K562 (cell line): Measurements from ENCODE around the gene PPP1R13L. TPM values are rescaled to one million over a fixed set of nuclear protein-coding genes. Genes with fewer than 3 reads are reported as not detected.

ENCODE experiments used
- CEBPG ChIP-seq, 3 experiments: fragments of 200-800 bp in 1 of 3; sonication (Bioruptor generic) in 1 of 3; sonication (generic) in 1 of 3; formaldehyde crosslinking in 1 of 3; IDR thresholded peaks in 2 of 3; conservative IDR thresholded peaks in 1 of 3; 2 replicates each; pipeline versions ENCODE4 v1.6.1 to v1.8.0; 2016 to 2022; ENCODE audit warnings: missing compliant biosample characterization in 2 of 3, missing genetic modification characterization in 2 of 3, mild to moderate bottlenecking in 1 of 3, missing genetic modification reagents in 1 of 3
- CREB1 ChIP-seq, 2 experiments: sonication (generic) in 1 of 2; formaldehyde crosslinking in 1 of 2; IDR thresholded peaks; 2 replicates each; pipeline versions ENCODE4 v1.6.1 to v1.8.0; 2012 to 2022; ENCODE audit warnings: inconsistent platforms in 1 of 2, mild to moderate bottlenecking in 1 of 2, missing genetic modification reagents in 1 of 2, moderate library complexity in 1 of 2
- CREBBP ChIP-seq: IDR thresholded peaks from one replicate; pipeline ENCODE4 v1.6.1; 2012; ENCODE audit warnings: low read depth, mild to moderate bottlenecking, control low read depth, inconsistent platforms, low read length
- EP300 ChIP-seq: IDR thresholded peaks from 2 replicates; pipeline ENCODE4 v1.6.1; 2012; ENCODE audit warnings: low read length, improper control_type of control experiment
- ESRRB ChIP-seq: fragments of 250-450 bp; sonication (Bioruptor Pico); IDR thresholded peaks from 2 replicates; pipeline ENCODE4 v1.5.0; 2020; ENCODE audit warnings: mild to moderate bottlenecking, moderate library complexity, borderline replicate concordance
- GABPA ChIP-seq: fragments of 200-800 bp; sonication (Bioruptor generic); conservative IDR thresholded peaks from 2 replicates; pipeline ENCODE4 v1.6.1; 2016; ENCODE audit warnings: low read depth, missing genetic modification characterization, missing compliant biosample characterization
- KDM1A ChIP-seq, 2 experiments: fragments of 450-650 bp; IDR thresholded peaks; 2 replicates each; pipeline ENCODE4 v1.6.1; 2016; ENCODE audit warnings: mild to moderate bottlenecking in 2 of 2
- NCOA4 ChIP-seq: fragments of 450-650 bp; IDR thresholded peaks from 2 replicates; pipeline ENCODE4 v1.6.1; 2018; ENCODE audit warnings: mild to moderate bottlenecking; ENCODE audit not compliant: partially characterized antibody
- RCOR1 ChIP-seq, 2 experiments: IDR thresholded peaks; 2 replicates each; pipeline ENCODE4 v1.6.1; 2012; ENCODE audit warnings: low read depth in 2 of 2, low read length in 2 of 2, borderline replicate concordance in 1 of 2, improper control_type of control experiment in 1 of 2
- SMAD4 ChIP-seq: fragments of 250-450 bp; sonication (Bioruptor Pico); conservative IDR thresholded peaks from 2 replicates; pipeline ENCODE4 v1.8.0; 2021; ENCODE audit warnings: inconsistent platforms, mild to moderate bottlenecking, moderate library complexity
- SNIP1 ChIP-seq: fragments of 450-650 bp; IDR thresholded peaks from 2 replicates; pipeline ENCODE4 v1.7.1; 2017; ENCODE audit warnings: low read depth, mild to moderate bottlenecking
- SREBF2 ChIP-seq: sonication (generic); formaldehyde crosslinking; IDR thresholded peaks from 2 replicates; pipeline ENCODE4 v1.4.0; 2020; ENCODE audit warnings: mild to moderate bottlenecking, missing genetic modification reagents
- TEAD1 ChIP-seq, 2 experiments: fragments of 450-650 bp in 1 of 2; sonication (generic) in 1 of 2; formaldehyde crosslinking; IDR thresholded peaks; 2 replicates each; pipeline versions ENCODE4 v1.4.0 to v1.8.0; 2020 to 2022; ENCODE audit warnings: mild to moderate bottlenecking in 2 of 2, missing genetic modification reagents in 1 of 2
- ZNF175 ChIP-seq: fragments of 200-800 bp; sonication (Bioruptor generic); IDR thresholded peaks from 2 replicates; pipeline ENCODE4 v1.6.1; 2016; ENCODE audit warnings: low read depth, mild to moderate bottlenecking, missing genetic modification characterization, missing compliant biosample characterization
- ZNF408 ChIP-seq: fragments of 250-450 bp; sonication (Bioruptor Pico); IDR thresholded peaks from 2 replicates; pipeline ENCODE4 v1.4.0; 2020; ENCODE audit warnings: low read depth, mild to moderate bottlenecking, moderate library complexity
- polyA plus RNA-seq, 8 experiments: library from polyadenylated mRNA; depleted of rRNA in 4 of 8; stranded (reverse) in 5 of 8; unstranded in 3 of 8; fragments of >200 nt; fragmentation: Nextera tagmentation in 2 of 8; fragmentation: Illumina TruSeq in 1 of 8; extraction: Ambion mirVana in 2 of 8; extraction: Trizol in 1 of 8; gene quantifications; 2 replicates each; pipeline versions ENCODE4 v1.2.1 to v1.2.3, GENCODE V29; 2011 to 2014; ENCODE audit warnings: inconsistent platforms in 1 of 8, missing spikeins in 1 of 8
- total RNA-seq, 7 experiments: library from RNA; depleted of rRNA in 6 of 7; stranded (reverse); fragments of >200 nt in 6 of 7; fragmentation: Illumina TruSeq in 2 of 7; extraction: Trizol in 2 of 7; gene quantifications; 2 replicates each; pipeline versions ENCODE4 v1.2.1 to v1.2.3, GENCODE V29; 2011 to 2021; ENCODE audit warnings: low replicate concordance in 1 of 7
- TF ChIP-seq, protein P1 (sequence below): sonication (generic); formaldehyde crosslinking; IDR thresholded peaks from 2 replicates; pipeline ENCODE4 v1.8.0; 2023; ENCODE audit warnings: mild to moderate bottlenecking, missing genetic modification reagents

PPP1R13L gene
- total and polyA plus RNA-seq, 9 of the 15 experiments (the other 6 are each of a cell fraction or from before 2014, with no cell fraction given), result 0.32 to 6.7 (median 2.0) TPM

DNA sequence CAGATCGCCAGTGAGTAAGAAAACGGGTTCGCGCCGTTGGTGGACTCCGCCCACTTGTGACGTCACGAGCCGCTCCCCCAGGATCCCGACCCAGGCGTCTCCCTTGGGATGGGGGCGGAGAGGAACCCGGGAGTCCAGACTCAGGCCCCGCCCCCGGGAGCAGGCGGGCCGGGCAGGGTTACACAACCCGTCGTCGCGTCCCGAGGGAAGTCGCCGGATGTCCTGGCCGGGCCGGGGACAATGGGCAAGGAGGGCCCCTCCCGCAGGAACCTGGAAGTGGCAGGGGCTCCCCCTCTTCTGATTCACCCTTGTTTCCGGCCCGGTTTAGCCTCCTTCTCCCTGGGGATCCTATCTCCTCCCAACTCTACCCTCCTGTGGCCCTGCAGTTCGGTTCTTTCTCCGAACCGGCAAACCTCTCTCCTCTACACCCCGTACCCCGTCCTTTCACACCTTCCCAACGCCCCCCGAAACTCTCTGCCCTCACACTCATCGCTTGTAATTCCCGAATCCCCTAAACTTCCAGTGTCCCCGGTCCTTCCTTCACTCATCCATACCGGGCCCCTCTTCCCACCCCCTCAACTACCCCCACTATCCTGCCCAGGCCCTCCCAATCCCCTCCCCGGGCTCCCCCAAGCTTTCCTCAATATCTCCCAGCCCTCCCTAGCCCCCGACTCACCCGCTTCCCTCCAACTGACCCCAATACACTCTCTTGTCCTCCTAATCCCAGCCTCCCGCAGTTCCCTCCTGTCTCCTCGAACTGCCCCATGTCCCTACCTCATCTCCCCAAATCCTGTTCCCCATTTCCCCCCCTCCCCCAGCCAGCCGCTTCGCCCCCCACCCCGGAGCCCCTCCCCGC is 38.8 kb upstream of the PPP1R13L start (continued):
- TF ChIP-seq TEAD1 (CRISPR knock-in tag; IDR thresholded peaks at IDR 0.05), result peak in 1 of 2 experiments; percentile 19; a peak in 1 of 4 replicates
- peak; percentile 80 for TF ChIP-seq CREB1 (IDR thresholded peaks at IDR 0.05)
- TF ChIP-seq CREB1 (CRISPR knock-in tag; IDR thresholded peaks at IDR 0.05), result peak; percentile 92
- TF ChIP-seq RCOR1 (IDR thresholded peaks at IDR 0.05; ENCODE audit: borderline replicate concordance in 1 of 2, low read depth in 2 of 2, low read length in 2 of 2), result no peak
- TF ChIP-seq ESRRB, result no peak
- no peak for TF ChIP-seq NCOA4
- no peak for TF ChIP-seq SREBF2 (CRISPR knock-in tag)
- no peak for TF ChIP-seq CREBBP
- no peak for TF ChIP-seq ZNF175 (CRISPR knock-in tag)
- TF ChIP-seq, protein P1, sequence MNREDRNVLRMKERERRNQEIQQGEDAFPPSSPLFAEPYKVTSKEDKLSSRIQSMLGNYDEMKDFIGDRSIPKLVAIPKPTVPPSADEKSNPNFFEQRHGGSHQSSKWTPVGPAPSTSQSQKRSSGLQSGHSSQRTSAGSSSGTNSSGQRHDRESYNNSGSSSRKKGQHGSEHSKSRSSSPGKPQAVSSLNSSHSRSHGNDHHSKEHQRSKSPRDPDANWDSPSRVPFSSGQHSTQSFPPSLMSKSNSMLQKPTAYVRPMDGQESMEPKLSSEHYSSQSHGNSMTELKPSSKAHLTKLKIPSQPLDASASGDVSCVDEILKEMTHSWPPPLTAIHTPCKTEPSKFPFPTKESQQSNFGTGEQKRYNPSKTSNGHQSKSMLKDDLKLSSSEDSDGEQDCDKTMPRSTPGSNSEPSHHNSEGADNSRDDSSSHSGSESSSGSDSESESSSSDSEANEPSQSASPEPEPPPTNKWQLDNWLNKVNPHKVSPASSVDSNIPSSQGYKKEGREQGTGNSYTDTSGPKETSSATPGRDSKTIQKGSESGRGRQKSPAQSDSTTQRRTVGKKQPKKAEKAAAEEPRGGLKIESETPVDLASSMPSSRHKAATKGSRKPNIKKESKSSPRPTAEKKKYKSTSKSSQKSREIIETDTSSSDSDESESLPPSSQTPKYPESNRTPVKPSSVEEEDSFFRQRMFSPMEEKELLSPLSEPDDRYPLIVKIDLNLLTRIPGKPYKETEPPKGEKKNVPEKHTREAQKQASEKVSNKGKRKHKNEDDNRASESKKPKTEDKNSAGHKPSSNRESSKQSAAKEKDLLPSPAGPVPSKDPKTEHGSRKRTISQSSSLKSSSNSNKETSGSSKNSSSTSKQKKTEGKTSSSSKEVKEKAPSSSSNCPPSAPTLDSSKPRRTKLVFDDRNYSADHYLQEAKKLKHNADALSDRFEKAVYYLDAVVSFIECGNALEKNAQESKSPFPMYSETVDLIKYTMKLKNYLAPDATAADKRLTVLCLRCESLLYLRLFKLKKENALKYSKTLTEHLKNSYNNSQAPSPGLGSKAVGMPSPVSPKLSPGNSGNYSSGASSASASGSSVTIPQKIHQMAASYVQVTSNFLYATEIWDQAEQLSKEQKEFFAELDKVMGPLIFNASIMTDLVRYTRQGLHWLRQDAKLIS (CRISPR knock-in tag), result peak; percentile 83; the same call in 1 of the 2 replicates
- no peak for TF ChIP-seq KDM1A (IDR thresholded peaks at IDR 0.05)
- peak; percentile 87 for TF ChIP-seq SMAD4 (CRISPR knock-in tag)
- TF ChIP-seq CEBPG (CRISPR knock-in tag; IDR thresholded peaks at IDR 0.05), result peak; percentile 61; the same call in 1 of the 2 replicates
- TF ChIP-seq CEBPG (tag; conservative IDR thresholded peaks at IDR 0.05 in 1 of 2, IDR thresholded peaks at IDR 0.05 in 1 of 2), result peak; percentile 88 to 92
- no peak for TF ChIP-seq ZNF408 (CRISPR knock-in tag)
- TF ChIP-seq EP300, result peak; percentile 39; the same call in 1 of the 2 replicates
- TF ChIP-seq GABPA, result peak; percentile 88
- TF ChIP-seq SNIP1, result no peak
